Measurements from ENCODE around the gene ADAMTS6.

The ADAMTS6 gene

GRCh38 chr5:65276178-65276890 lies 205.4 kb downstream of the ADAMTS6 start:
- no peak for FAIRE-seq
- no peak for DNase-seq (ENCODE audit: insufficient read length, low spot score)

GRCh38 chr5:65271906-65272305 lies 209.8 kb downstream of the ADAMTS6 start:
- FAIRE-seq (no peak), DNase-seq (ENCODE audit: insufficient read length, low spot score) (no peak)
- TF ChIP-seq POU2F2 (IDR thresholded peaks at IDR 0.05; ENCODE audit: low read depth, low read length) (no peak), TAF1 (IDR thresholded peaks at IDR 0.05; ENCODE audit: low read depth, low read length) (no peak), PAX5 (IDR thresholded peaks at IDR 0.05; ENCODE audit: insufficient read depth, low read length, severe bottlenecking) (no peak), POLR2A (IDR thresholded peaks at IDR 0.05; ENCODE audit: low read depth, low read length) (no peak), SPI1 (IDR thresholded peaks at IDR 0.05; ENCODE audit: low read depth, low read length) (no peak), POLR2AphosphoS5 (IDR thresholded peaks at IDR 0.05; ENCODE audit: low read depth, low read length) (no peak)

More at GRCh38 chr5:65276178-65276890, 205.4 kb downstream of the ADAMTS6 start:
- TF ChIP-seq SPI1 (IDR thresholded peaks at IDR 0.05; ENCODE audit: low read depth, low read length) (no peak), POLR2A (IDR thresholded peaks at IDR 0.05; ENCODE audit: low read depth, low read length) (no peak), PAX5 (IDR thresholded peaks at IDR 0.05; ENCODE audit: insufficient read depth, low read length, severe bottlenecking) (no peak), POU2F2 (IDR thresholded peaks at IDR 0.05; ENCODE audit: low read depth, low read length) (no peak), POLR2AphosphoS5 (IDR thresholded peaks at IDR 0.05; ENCODE audit: low read depth, low read length) (no peak), TAF1 (IDR thresholded peaks at IDR 0.05; ENCODE audit: low read depth, low read length) (no peak)

- FAIRE-seq (no peak), DNase-seq (ENCODE audit: insufficient read length, low spot score) (no peak)
- no peak for TF ChIP-seq POU2F2 (IDR thresholded peaks at IDR 0.05; ENCODE audit: low read depth, low read length)
- TF ChIP-seq SPI1 (IDR thresholded peaks at IDR 0.05; ENCODE audit: low read depth, low read length) = no peak
- no peak for TF ChIP-seq PAX5 (IDR thresholded peaks at IDR 0.05; ENCODE audit: insufficient read depth, low read length, severe bottlenecking)
- TF ChIP-seq POLR2A (IDR thresholded peaks at IDR 0.05; ENCODE audit: low read depth, low read length) = no peak
Observed at GRCh38 chr5:65268525-65268924, 213.2 kb downstream of the ADAMTS6 start.

GRCh38 chr5:65264420-65264819 lies 217.3 kb downstream of the ADAMTS6 start:
- DNase-seq (ENCODE audit: insufficient read length, low spot score) (no peak), FAIRE-seq (no peak)
- TF ChIP-seq POLR2AphosphoS5 (IDR thresholded peaks at IDR 0.05; ENCODE audit: low read depth, low read length) (no peak), SPI1 (IDR thresholded peaks at IDR 0.05; ENCODE audit: low read depth, low read length) (no peak), POU2F2 (IDR thresholded peaks at IDR 0.05; ENCODE audit: low read depth, low read length) (no peak), PAX5 (IDR thresholded peaks at IDR 0.05; ENCODE audit: insufficient read depth, low read length, severe bottlenecking) (no peak), POLR2A (IDR thresholded peaks at IDR 0.05; ENCODE audit: low read depth, low read length) (no peak), TAF1 (IDR thresholded peaks at IDR 0.05; ENCODE audit: low read depth, low read length) (no peak)

GRCh38 chr5:65263321-65263720 lies 218.4 kb downstream of the ADAMTS6 start:
- TF ChIP-seq PAX5 (IDR thresholded peaks at IDR 0.05; ENCODE audit: insufficient read depth, low read length, severe bottlenecking) (no peak), SPI1 (IDR thresholded peaks at IDR 0.05; ENCODE audit: low read depth, low read length) (no peak), POU2F2 (IDR thresholded peaks at IDR 0.05; ENCODE audit: low read depth, low read length) (no peak), POLR2A (IDR thresholded peaks at IDR 0.05; ENCODE audit: low read depth, low read length) (no peak), POLR2AphosphoS5 (IDR thresholded peaks at IDR 0.05; ENCODE audit: low read depth, low read length) (no peak), TAF1 (IDR thresholded peaks at IDR 0.05; ENCODE audit: low read depth, low read length) (no peak)
- DNase-seq (ENCODE audit: insufficient read length, low spot score) = no peak
- no peak for FAIRE-seq

- no peak for TF ChIP-seq TAF1 (IDR thresholded peaks at IDR 0.05; ENCODE audit: low read depth, low read length)
- TF ChIP-seq POLR2AphosphoS5 (IDR thresholded peaks at IDR 0.05; ENCODE audit: low read depth, low read length) = no peak
- TF ChIP-seq PAX5 (IDR thresholded peaks at IDR 0.05; ENCODE audit: insufficient read depth, low read length, severe bottlenecking) = no peak
- TF ChIP-seq SPI1 (IDR thresholded peaks at IDR 0.05; ENCODE audit: low read depth, low read length) = no peak
- TF ChIP-seq POLR2A (IDR thresholded peaks at IDR 0.05; ENCODE audit: low read depth, low read length) = no peak
- TF ChIP-seq POU2F2 (IDR thresholded peaks at IDR 0.05; ENCODE audit: low read depth, low read length) = no peak
- DNase-seq (ENCODE audit: insufficient read length, low spot score) (no peak), FAIRE-seq (peak; percentile 48)
Observed at GRCh38 chr5:65262649-65263059, 219.1 kb downstream of the ADAMTS6 start.

- no peak for DNase-seq (ENCODE audit: insufficient read length, low spot score)
- TF ChIP-seq POU2F2 (IDR thresholded peaks at IDR 0.05; ENCODE audit: low read depth, low read length) = no peak
- no peak for TF ChIP-seq SPI1 (IDR thresholded peaks at IDR 0.05; ENCODE audit: low read depth, low read length)
- no peak for TF ChIP-seq POLR2A (IDR thresholded peaks at IDR 0.05; ENCODE audit: low read depth, low read length)
- no peak for TF ChIP-seq PAX5 (IDR thresholded peaks at IDR 0.05; ENCODE audit: insufficient read depth, low read length, severe bottlenecking)
- no peak for TF ChIP-seq POLR2AphosphoS5 (IDR thresholded peaks at IDR 0.05; ENCODE audit: low read depth, low read length)
- no peak for TF ChIP-seq TAF1 (IDR thresholded peaks at IDR 0.05; ENCODE audit: low read depth, low read length)
- no peak for FAIRE-seq
Observed at GRCh38 chr5:65262096-65262495, 219.6 kb downstream of the ADAMTS6 start.

GRCh38 chr5:65261499-65261898 lies 220.2 kb downstream of the ADAMTS6 start:
- no peak for TF ChIP-seq POLR2AphosphoS5 (IDR thresholded peaks at IDR 0.05; ENCODE audit: low read depth, low read length)
- TF ChIP-seq PAX5 (IDR thresholded peaks at IDR 0.05; ENCODE audit: insufficient read depth, low read length, severe bottlenecking) = no peak
- TF ChIP-seq SPI1 (IDR thresholded peaks at IDR 0.05; ENCODE audit: low read depth, low read length) = no peak
- FAIRE-seq (peak; percentile 41), DNase-seq (ENCODE audit: insufficient read length, low spot score) (no peak)

GRCh38 chr5:65255294-65255693 lies 226.4 kb downstream of the ADAMTS6 start:
- TF ChIP-seq POLR2AphosphoS5 (IDR thresholded peaks at IDR 0.05; ENCODE audit: low read depth, low read length) (no peak), SPI1 (IDR thresholded peaks at IDR 0.05; ENCODE audit: low read depth, low read length) (no peak)
- FAIRE-seq (no peak), DNase-seq (ENCODE audit: insufficient read length, low spot score) (no peak)

- FAIRE-seq (no peak), DNase-seq (ENCODE audit: insufficient read length, low spot score) (no peak)
- TF ChIP-seq POU2F2 (IDR thresholded peaks at IDR 0.05; ENCODE audit: low read depth, low read length) = no peak
- TF ChIP-seq TAF1 (IDR thresholded peaks at IDR 0.05; ENCODE audit: low read depth, low read length) = no peak
Observed at GRCh38 chr5:65252977-65253376, 228.7 kb downstream of the ADAMTS6 start.

Measured in GM12891 (cell line).